Spleen (tissue), 7 donors: ENCODE measurements around the gene LAMC2.

Experiments
- CTCF ChIP-seq, 11 experiments: fragments of 200-600 bp in 7 of 11; fragments of 450-650 bp in 4 of 11; sonication (generic) in 4 of 11; IDR thresholded peaks in 8 of 11; conservative IDR thresholded peaks in 3 of 11; 1 replicate in 7 of 11; 2 replicates in 4 of 11; pipeline versions ENCODE4 v1.4.0 to v1.8.0; 2016 to 2021; ENCODE audit warnings: antibody characterized with exemption in 11 of 11, inconsistent platforms in 4 of 11, mild to moderate bottlenecking in 1 of 11
- POLR2AphosphoS5 ChIP-seq, 3 donors: sonication (generic); formaldehyde crosslinking; IDR thresholded peaks; one replicate each; pipeline ENCODE4 v1.5.1; 2017; ENCODE audit warnings: antibody characterized with exemption in 3 of 3
- donor health status: DM: no; HTN: no; CAD: no; lungs with moderate emphysema.
- donor health status: DM: no; HTN: no; CAD: no.
- donor health status: DM: no; HTN: no; CAD: no.

DNA sequence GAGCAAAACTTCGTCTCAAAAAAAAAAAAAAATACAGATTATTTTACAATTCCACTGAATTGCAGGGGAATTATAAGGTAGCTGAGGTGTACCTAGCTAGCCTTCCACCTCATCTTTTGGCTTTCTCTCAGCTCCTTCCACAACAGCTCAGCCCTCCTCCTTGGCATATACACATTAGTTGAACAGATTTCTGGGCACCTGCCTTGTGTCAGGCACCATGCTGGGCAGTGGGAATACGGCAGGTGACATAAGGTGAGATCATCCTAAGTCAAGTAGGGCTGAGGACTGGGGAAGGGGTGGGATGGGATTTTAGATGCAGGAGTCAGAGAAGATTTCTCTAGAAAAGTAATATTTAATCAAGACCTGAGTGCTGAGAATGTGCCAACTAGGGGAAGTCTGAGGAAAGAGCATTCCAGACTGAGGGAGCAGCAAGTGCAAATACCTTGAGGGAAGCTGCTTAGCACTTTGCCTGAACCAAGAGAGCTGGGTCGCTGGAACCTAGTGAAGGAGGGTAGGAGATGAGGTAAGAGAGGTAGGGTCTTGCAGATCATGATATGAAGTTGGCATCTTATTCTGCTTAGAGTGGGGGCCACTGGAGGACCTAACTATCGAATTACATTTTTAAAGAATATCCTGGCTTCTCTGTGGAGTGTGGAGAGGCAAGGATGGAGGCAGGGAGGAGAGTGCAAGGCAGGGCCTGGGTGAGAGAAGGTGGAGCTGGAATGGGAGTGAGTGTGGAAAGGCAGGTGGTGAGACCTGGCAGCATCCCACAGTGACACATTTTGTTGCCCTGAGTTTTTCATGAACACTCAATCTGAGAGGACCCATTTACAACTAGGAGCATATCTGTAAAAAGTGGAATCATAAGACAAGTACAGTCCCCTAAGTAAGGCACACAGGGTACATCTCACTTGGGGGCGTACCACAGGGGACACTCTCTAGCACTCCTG lies 28.2 kb downstream of the LAMC2 start:
- TF ChIP-seq POLR2AphosphoS5 (IDR thresholded peaks at IDR 0.05) = no peak
- TF ChIP-seq CTCF (IDR thresholded peaks at IDR 0.05 in 8 of 11, conservative IDR thresholded peaks at IDR 0.05 in 3 of 11) = no peak
